ENCODE data around the gene HOXA10.
A peak's percentile ranks its signal among the peaks of the same experiment; 100 is the strongest.

The HOXA10 gene

GRCh38 chr7:27165089-27165995 lies 8.8 kb downstream of the HOXA10 start, which contains the start of gene HOXA9:
Gene HOXA9, minus strand, starts transcription at chr7:27165537. Its CDS starts 80 bp downstream, at chr7:27165457.
- no peak for DNase-seq

- DNase-seq, result no peak
Observed at GRCh38 chr7:27164367-27165088, 9.6 kb downstream of the HOXA10 start.

GRCh38 chr7:27164045-27164366 lies 10.1 kb downstream of the HOXA10 start:
- DNase-seq, result no peak

- no peak for DNase-seq
Observed at GRCh38 chr7:27163288-27164044, 10.7 kb downstream of the HOXA10 start.

GRCh38 chr7:27162561-27163287 lies 11.4 kb downstream of the HOXA10 start:
- no peak for DNase-seq

GRCh38 chr7:27161721-27162560 lies 12.2 kb downstream of the HOXA10 start:
- DNase-seq, result no peak

- no peak for DNase-seq
Observed at GRCh38 chr7:27161214-27161720, 12.9 kb downstream of the HOXA10 start.

- peak; percentile 59 to 88 (median 76) for DNase-seq
Observed at GRCh38 chr7:27160546-27161213, 13.4 kb downstream of the HOXA10 start.

- no peak for DNase-seq
Observed at GRCh38 chr7:27160145-27160545, 14.0 kb downstream of the HOXA10 start.

- no peak for DNase-seq
Observed at GRCh38 chr7:27159266-27160144, 14.6 kb downstream of the HOXA10 start.

- no peak for DNase-seq
Observed at GRCh38 chr7:27158436-27159265, 15.5 kb downstream of the HOXA10 start.

GRCh38 chr7:27157702-27158431 lies 16.3 kb downstream of the HOXA10 start:
- no peak for DNase-seq

GRCh38 chr7:27156916-27157701 lies 17.0 kb downstream of the HOXA10 start:
- DNase-seq, result no peak

GRCh38 chr7:27156508-27156898 lies 17.6 kb downstream of the HOXA10 start, which contains the start of gene HOXA7:
Gene HOXA7, minus strand, starts transcription at chr7:27156675. Its CDS starts 130 bp downstream, at chr7:27156545.
- no peak for DNase-seq

GRCh38 chr7:27155816-27156507 lies 18.2 kb downstream of the HOXA10 start:
- no peak for DNase-seq

Measured in stimulated activated naive CD4-positive, alpha-beta T cell (primary cell).